ENCODE results near the gene CCDC13.
A peak's percentile ranks its signal among the peaks of the same experiment; 100 is the strongest.

The CCDC13 gene

GRCh38 chr3:42799376-42799775 is 26.3 kb upstream of the CCDC13 start:
- DNase-seq, result no peak

GRCh38 chr3:42796332-42796885 is 23.4 kb upstream of the CCDC13 start:
- DNase-seq, result no peak

- no peak for DNase-seq
Measured at GRCh38 chr3:42795621-42796181, 22.6 kb upstream of the CCDC13 start.

GRCh38 chr3:42790714-42791229 is 17.7 kb upstream of the CCDC13 start:
- DNase-seq, result no peak

GRCh38 chr3:42786631-42787030 is 13.6 kb upstream of the CCDC13 start:
- no peak for DNase-seq

- DNase-seq, result no peak
Measured at GRCh38 chr3:42786212-42786611, 13.2 kb upstream of the CCDC13 start.

GRCh38 chr3:42780892-42781700 is 8.0 kb upstream of the CCDC13 start:
- peak; percentile 69 for DNase-seq

- no peak for DNase-seq
Measured at GRCh38 chr3:42780398-42780797, 7.3 kb upstream of the CCDC13 start.

GRCh38 chr3:42778644-42779043 is 5.6 kb upstream of the CCDC13 start:
- no peak for DNase-seq

GRCh38 chr3:42773409-42773751 is 327 bp upstream of the CCDC13 start:
- DNase-seq, result no peak

GRCh38 chr3:42771271-42771670 is 1.8 kb downstream of the CCDC13 start:
- DNase-seq, result no peak

- DNase-seq, result no peak
Measured at GRCh38 chr3:42769477-42770131, 3.4 kb downstream of the CCDC13 start.

- DNase-seq, result no peak
Measured at GRCh38 chr3:42764561-42765295, 8.3 kb downstream of the CCDC13 start.

- DNase-seq, result no peak
Measured at GRCh38 chr3:42764115-42764514, 8.9 kb downstream of the CCDC13 start.

- peak; percentile 44 for DNase-seq
Measured at GRCh38 chr3:42763021-42763420, 10.0 kb downstream of the CCDC13 start.

GRCh38 chr3:42762046-42762724 is 10.9 kb downstream of the CCDC13 start:
- DNase-seq, result no peak

GRCh38 chr3:42758126-42758525 is 14.9 kb downstream of the CCDC13 start:
- DNase-seq, result no peak

GRCh38 chr3:42756681-42757213 is 16.3 kb downstream of the CCDC13 start:
- DNase-seq, result no peak

- DNase-seq, result peak; percentile 35
Measured at GRCh38 chr3:42755681-42756578, 17.1 kb downstream of the CCDC13 start.

GRCh38 chr3:42753757-42754156 is 19.3 kb downstream of the CCDC13 start:
- DNase-seq, result no peak

- no peak for DNase-seq
Measured at GRCh38 chr3:42752961-42753360, 20.1 kb downstream of the CCDC13 start.

All from midbrain (tissue), 1 donor.